ENCODE data around the gene FXR2.

GRCh38 chr17:7588553-7589203, 26.0 kb downstream of the FXR2 start:
- TF ChIP-seq CTCF (conservative IDR thresholded peaks at IDR 0.05; ENCODE audit: low read length) (no peak), EZH2phosphoT487 (IDR thresholded peaks at IDR 0.05; ENCODE audit: borderline replicate concordance, low read depth, low read length) (no peak)
